ENCODE data around the gene ATP2A1.
"Not testable (repeated sequence)": the region's sequence is repeated elsewhere in the genome, so short reads cannot be mapped to it uniquely, and the experiment has no call there.

The ATP2A1 gene

GRCh38 chr16:28910086-28911031 lies 32.1 kb downstream of the ATP2A1 start:
- DNase-seq (ENCODE audit: low read depth): no peak

GRCh38 chr16:28912558-28912957 lies 34.3 kb downstream of the ATP2A1 start:
- DNase-seq (ENCODE audit: low read depth): no peak

GRCh38 chr16:28913946-28914724 lies 35.8 kb downstream of the ATP2A1 start:
- no peak for DNase-seq (ENCODE audit: low read depth)

GRCh38 chr16:28915181-28915580 lies 36.9 kb downstream of the ATP2A1 start:
- DNase-seq (ENCODE audit: low read depth): peak; percentile 29

GRCh38 chr16:28917095-28917494 lies 38.8 kb downstream of the ATP2A1 start:
- DNase-seq (ENCODE audit: low read depth): no peak

GRCh38 chr16:28918698-28919097 lies 40.4 kb downstream of the ATP2A1 start:
- no peak for DNase-seq (ENCODE audit: low read depth)

GRCh38 chr16:28923231-28923587 lies 44.9 kb downstream of the ATP2A1 start:
- no peak for DNase-seq (ENCODE audit: low read depth)

- no peak for DNase-seq (ENCODE audit: low read depth)
Observed at GRCh38 chr16:28923652-28924398, 45.5 kb downstream of the ATP2A1 start.

GRCh38 chr16:28924399-28924761 lies 46.1 kb downstream of the ATP2A1 start:
- no peak for DNase-seq (ENCODE audit: low read depth)

GRCh38 chr16:28924762-28925385 lies 46.6 kb downstream of the ATP2A1 start, which contains the start of gene RABEP2:
Gene RABEP2 (minus strand): TSS chr16:28925238. CDS start chr16:28925163, 75 bp downstream.
- peak; percentile 83 for DNase-seq (ENCODE audit: low read depth)

- DNase-seq (ENCODE audit: low read depth): peak; percentile 84
Observed at GRCh38 chr16:28925386-28926228, 47.3 kb downstream of the ATP2A1 start.

- DNase-seq (ENCODE audit: low read depth): not testable (repeated sequence)
Observed at GRCh38 chr16:28926284-28926683, 48.0 kb downstream of the ATP2A1 start.

- DNase-seq (ENCODE audit: low read depth): no peak
Observed at GRCh38 chr16:28927815-28928214, 49.5 kb downstream of the ATP2A1 start.

- DNase-seq (ENCODE audit: low read depth): no peak
Observed at GRCh38 chr16:28930203-28930602, 51.9 kb downstream of the ATP2A1 start.

GRCh38 chr16:28930652-28931051 lies 52.4 kb downstream of the ATP2A1 start:
- DNase-seq (ENCODE audit: low read depth): no peak

- no peak for DNase-seq (ENCODE audit: low read depth)
Observed at GRCh38 chr16:28931801-28932225, 53.5 kb downstream of the ATP2A1 start, which contains the start of gene CD19. Gene CD19 (plus strand): TSS chr16:28931971. CDS start chr16:28932001, 30 bp downstream.

GRCh38 chr16:28932339-28933141 lies 54.3 kb downstream of the ATP2A1 start:
- no peak for DNase-seq (ENCODE audit: low read depth)

GRCh38 chr16:28933171-28933570 lies 54.9 kb downstream of the ATP2A1 start:
- no peak for DNase-seq (ENCODE audit: low read depth)

- DNase-seq (ENCODE audit: low read depth): no peak
Observed at GRCh38 chr16:28935346-28935745, 57.1 kb downstream of the ATP2A1 start.

Measured in fibroblast of gingiva (primary cell).